Mammary epithelial cell (primary cell): ENCODE results near the gene VASN.

Experiments used
- EZH2 ChIP-seq: IDR thresholded peaks from 2 replicates; pipeline ENCODE4 v1.6.1; 2012; ENCODE audit warnings: low read length, inconsistent platforms, borderline replicate concordance
- TF ChIP-seq, protein P1 (sequence below), 2 donors: IDR thresholded peaks in 1 of 2; conservative IDR thresholded peaks in 1 of 2; 2 replicates each; pipeline ENCODE4 v1.5.1; 2011 to 2012; ENCODE audit warnings: inconsistent platforms in 2 of 2, low read length in 2 of 2, mild to moderate bottlenecking in 2 of 2, control low read depth in 1 of 2, low read depth in 1 of 2; ENCODE audit not compliant: insufficient read depth in 1 of 2; ENCODE audit errors: extremely low read depth in 1 of 2

DNA sequence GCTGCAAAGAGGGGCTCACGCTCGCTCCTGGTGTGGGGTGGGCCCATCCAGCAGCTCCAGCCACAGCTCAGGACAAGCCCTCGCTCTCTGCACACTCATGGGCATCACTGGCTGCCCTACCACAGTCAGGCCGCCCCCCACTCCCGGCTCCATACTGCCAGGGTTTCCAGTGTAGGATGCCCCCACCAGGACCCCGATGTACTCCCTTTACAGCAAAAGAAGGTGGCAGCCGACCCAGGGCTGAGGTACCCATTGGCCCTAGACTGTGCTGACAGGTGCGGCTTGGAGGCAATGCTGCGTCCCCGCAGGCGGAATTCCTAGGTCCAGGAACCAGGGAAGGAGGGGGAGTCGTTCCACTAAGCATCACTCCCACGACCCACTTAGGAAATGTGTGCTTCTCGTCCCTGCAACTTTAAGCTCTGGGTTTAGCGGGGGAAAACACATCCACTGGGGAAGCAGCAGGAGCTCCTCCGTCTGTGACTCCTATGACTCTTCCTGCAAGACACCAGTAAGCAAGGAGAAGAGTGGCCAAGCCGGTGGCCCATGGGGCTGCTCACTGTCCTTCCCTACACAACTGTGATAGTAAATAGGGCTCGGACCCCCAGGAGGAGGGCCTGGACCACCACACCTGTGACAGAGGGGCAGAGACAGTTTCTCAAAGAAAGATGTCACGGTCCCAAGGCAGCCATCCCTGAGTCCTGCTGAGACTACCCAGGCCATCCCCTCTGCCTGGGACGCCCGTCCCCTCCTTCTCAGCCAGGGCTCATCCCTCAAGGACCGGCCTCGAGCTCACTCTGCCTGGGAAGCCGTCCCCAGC lies 31.7 kb downstream of the VASN start:
- TF ChIP-seq, protein P1, sequence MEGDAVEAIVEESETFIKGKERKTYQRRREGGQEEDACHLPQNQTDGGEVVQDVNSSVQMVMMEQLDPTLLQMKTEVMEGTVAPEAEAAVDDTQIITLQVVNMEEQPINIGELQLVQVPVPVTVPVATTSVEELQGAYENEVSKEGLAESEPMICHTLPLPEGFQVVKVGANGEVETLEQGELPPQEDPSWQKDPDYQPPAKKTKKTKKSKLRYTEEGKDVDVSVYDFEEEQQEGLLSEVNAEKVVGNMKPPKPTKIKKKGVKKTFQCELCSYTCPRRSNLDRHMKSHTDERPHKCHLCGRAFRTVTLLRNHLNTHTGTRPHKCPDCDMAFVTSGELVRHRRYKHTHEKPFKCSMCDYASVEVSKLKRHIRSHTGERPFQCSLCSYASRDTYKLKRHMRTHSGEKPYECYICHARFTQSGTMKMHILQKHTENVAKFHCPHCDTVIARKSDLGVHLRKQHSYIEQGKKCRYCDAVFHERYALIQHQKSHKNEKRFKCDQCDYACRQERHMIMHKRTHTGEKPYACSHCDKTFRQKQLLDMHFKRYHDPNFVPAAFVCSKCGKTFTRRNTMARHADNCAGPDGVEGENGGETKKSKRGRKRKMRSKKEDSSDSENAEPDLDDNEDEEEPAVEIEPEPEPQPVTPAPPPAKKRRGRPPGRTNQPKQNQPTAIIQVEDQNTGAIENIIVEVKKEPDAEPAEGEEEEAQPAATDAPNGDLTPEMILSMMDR (conservative IDR thresholded peaks at IDR 0.05 in 1 of 2, IDR thresholded peaks at IDR 0.05 in 1 of 2; ENCODE audit: extremely low read depth in 1 of 2, insufficient read depth in 1 of 2, low read depth in 1 of 2, low read length in 2 of 2) = no peak
- TF ChIP-seq EZH2 = no peak
